Suprapubic skin (tissue), 3 donors: Measurements from ENCODE around the gene UGT1A7.

Experiments
- EP300 ChIP-seq: sonication (generic); formaldehyde crosslinking; IDR thresholded peaks from one replicate; pipeline ENCODE4 v1.6.1; 2017; ENCODE audit warnings: antibody characterized with exemption
- POLR2A ChIP-seq, 2 donors: fragments of 450-650 bp; IDR thresholded peaks; one replicate each; pipeline ENCODE4 v1.6.1; 2017; ENCODE audit warnings: antibody characterized with exemption in 2 of 2, mild to moderate bottlenecking in 2 of 2, moderate library complexity in 2 of 2
- TF ChIP-seq, protein P1 (sequence below), 2 donors: fragments of 200-600 bp in 1 of 2; fragments of 450-650 bp in 1 of 2; sonication (generic) in 1 of 2; IDR thresholded peaks; one replicate each; pipeline ENCODE4 v1.5.1; 2016 to 2019; ENCODE audit warnings: antibody characterized with exemption in 2 of 2, mild to moderate bottlenecking in 1 of 2, moderate library complexity in 1 of 2

DNA sequence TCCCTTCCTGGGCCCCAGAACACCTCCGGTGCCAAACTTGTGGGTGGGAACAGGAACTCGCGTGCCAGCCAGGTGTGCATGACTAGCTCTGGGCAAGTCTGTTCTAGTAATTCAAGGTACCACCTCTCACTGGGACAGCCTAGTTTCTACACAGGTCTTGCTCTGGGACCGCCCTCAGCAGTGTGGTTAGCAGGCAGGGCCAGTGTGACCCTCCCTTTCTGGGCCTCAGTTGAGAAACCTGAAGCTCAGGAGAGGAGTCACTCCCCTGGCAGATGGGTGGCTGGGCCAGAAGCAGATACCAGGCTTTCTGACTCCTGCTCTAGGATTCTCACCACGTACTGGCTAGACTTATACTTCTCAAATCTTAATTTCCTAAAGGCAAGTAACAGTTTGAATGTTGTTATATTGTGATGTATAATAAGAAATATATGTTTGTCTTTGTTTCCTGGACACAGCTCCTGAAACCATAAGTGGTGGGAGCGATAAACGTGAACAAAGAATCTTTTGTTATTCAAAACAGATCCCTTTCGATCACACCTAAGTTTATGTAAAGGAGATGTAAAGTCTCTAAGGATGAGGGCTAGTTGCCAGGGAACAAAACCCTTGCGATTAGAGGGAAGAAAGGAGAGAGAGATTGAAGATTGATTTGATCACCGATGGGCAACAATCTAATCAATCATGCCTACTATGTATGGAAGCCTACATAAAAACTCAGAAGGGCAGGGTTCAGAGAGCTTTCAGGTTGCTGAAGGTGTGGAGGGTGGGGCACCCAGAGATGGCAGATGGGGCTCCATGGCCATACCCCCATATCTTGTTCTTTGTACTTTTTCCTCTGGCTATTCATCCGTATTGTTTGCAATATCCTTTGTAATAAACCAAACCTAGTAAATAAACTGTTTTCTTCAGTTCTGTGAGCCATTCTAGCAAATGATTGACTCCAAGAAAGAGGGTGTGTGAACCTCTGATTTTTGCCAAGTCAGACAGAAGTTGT is 10.0 kb downstream of the UGT1A7 start:
- TF ChIP-seq, protein P1, sequence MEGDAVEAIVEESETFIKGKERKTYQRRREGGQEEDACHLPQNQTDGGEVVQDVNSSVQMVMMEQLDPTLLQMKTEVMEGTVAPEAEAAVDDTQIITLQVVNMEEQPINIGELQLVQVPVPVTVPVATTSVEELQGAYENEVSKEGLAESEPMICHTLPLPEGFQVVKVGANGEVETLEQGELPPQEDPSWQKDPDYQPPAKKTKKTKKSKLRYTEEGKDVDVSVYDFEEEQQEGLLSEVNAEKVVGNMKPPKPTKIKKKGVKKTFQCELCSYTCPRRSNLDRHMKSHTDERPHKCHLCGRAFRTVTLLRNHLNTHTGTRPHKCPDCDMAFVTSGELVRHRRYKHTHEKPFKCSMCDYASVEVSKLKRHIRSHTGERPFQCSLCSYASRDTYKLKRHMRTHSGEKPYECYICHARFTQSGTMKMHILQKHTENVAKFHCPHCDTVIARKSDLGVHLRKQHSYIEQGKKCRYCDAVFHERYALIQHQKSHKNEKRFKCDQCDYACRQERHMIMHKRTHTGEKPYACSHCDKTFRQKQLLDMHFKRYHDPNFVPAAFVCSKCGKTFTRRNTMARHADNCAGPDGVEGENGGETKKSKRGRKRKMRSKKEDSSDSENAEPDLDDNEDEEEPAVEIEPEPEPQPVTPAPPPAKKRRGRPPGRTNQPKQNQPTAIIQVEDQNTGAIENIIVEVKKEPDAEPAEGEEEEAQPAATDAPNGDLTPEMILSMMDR (IDR thresholded peaks at IDR 0.05): no peak
- no peak for TF ChIP-seq POLR2A (IDR thresholded peaks at IDR 0.05)
- no peak for TF ChIP-seq EP300
